HepG2 (cell line): Measurements from ENCODE around the gene SMARCD1. TPM values are rescaled to one million over a fixed set of nuclear protein-coding genes. Genes with fewer than 3 reads are reported as not detected.
A peak's percentile ranks its signal among the peaks of the same experiment; 100 is the strongest.

Source experiments
- ATAC-seq: fragments of 200-7000 bp; cut with Tn5 transposase; 3 replicates; pipeline ENCODE4 v1.9.1; 2020; ENCODE audit warnings: mild to moderate bottlenecking, moderate library complexity
- BruUV-seq: library from RNA; stranded (reverse); fragments of 400-500 nt; replicated peaks from 2 replicates; lab custom pipeline; 2021; lab: Mats Ljungman, UMichigan
- CTCF ChIA-PET: fragments of 300-600 bp; formaldehyde crosslinking; extraction: SDS; loops from one replicate; lab custom pipeline; 2021; ENCODE audit warnings: low total read pairs, inconsistent platforms, low intra/inter-chr PET ratio; lab: Yijun Ruan, JAX
- POLR2A ChIA-PET: fragments of 350-600 bp; sonication (Branson Sonifier 250); formaldehyde crosslinking; loops from one replicate; lab custom pipeline; 2020; ENCODE audit warnings: antibody characterized with exemption, inconsistent platforms; lab: Yijun Ruan, JAX
- DNase-seq: peaks from one replicate; pipeline ENCODE4 v3.0.0-alpha.2; 2015; ENCODE audit warnings: low spot score
- FAIRE-seq: peaks from 3 replicates; lab custom pipeline; 2011; peaks lifted over from hg19 to GRCh38; lab: Jason Lieb, UNC
- H2AFZ ChIP-seq: one replicate; pipeline ENCODE4 v1.6.1; 2011; ENCODE audit warnings: low read length, inconsistent platforms
- H3K27ac ChIP-seq: fragments of 300-600 bp; 3 replicates; pipeline ENCODE4 v1.8.0; 2011; ENCODE audit warnings: mixed run types, mild to moderate bottlenecking, mixed read lengths, low read length, inconsistent platforms; ENCODE audit not compliant: insufficient read depth; ENCODE audit errors: extremely low read length
- H3K27me3 ChIP-seq, 2 experiments: fragments of 200-600 bp in 1 of 2; 2 replicates in 1 of 2; 3 replicates in 1 of 2; pipeline versions ENCODE4 v1.6.0 to v1.8.0; 2011; ENCODE audit warnings: low read length in 2 of 2, mild to moderate bottlenecking in 2 of 2, moderate library complexity in 2 of 2, inconsistent platforms in 1 of 2; ENCODE audit not compliant: insufficient read depth in 2 of 2, control insufficient read depth in 1 of 2
- H3K36me3 ChIP-seq, 2 experiments: fragments of 200-600 bp in 1 of 2; replicated peaks in 1 of 2; 2 replicates in 1 of 2; 3 replicates in 1 of 2; pipeline versions ENCODE4 v1.5.1 to v1.8.0; 2011; ENCODE audit warnings: low read length in 2 of 2, inconsistent platforms in 1 of 2; ENCODE audit not compliant: insufficient read depth in 2 of 2, control insufficient read depth in 1 of 2
- H3K4me1 ChIP-seq: 2 replicates; pipeline ENCODE4 v1.5.1; 2012; ENCODE audit warnings: low read length, inconsistent platforms; ENCODE audit not compliant: insufficient read depth
- H3K4me2 ChIP-seq: 2 replicates; pipeline ENCODE4 v1.6.0; 2011; ENCODE audit warnings: low read depth, low read length, inconsistent platforms
- H3K4me3 ChIP-seq, 3 experiments: fragments of 200-600 bp in 1 of 3; sonication (generic), shearing (Covaris generic) in 1 of 3; replicated peaks in 1 of 3; 2 replicates each; pipeline ENCODE4 v1.5.1; 2011 to 2016; ENCODE audit warnings: low read length in 3 of 3, inconsistent platforms in 2 of 3, low read depth in 2 of 3, mild to moderate bottlenecking in 2 of 3, control low read depth in 1 of 3, mixed read lengths in 1 of 3; ENCODE audit not compliant: insufficient read depth in 1 of 3
- H3K79me2 ChIP-seq: one replicate; pipeline ENCODE4 v1.6.1; 2011; ENCODE audit warnings: low read length, inconsistent platforms; ENCODE audit not compliant: insufficient read depth
- H3K9ac ChIP-seq: 2 replicates; pipeline ENCODE4 v1.6.0; 2011; ENCODE audit warnings: mild to moderate bottlenecking, low read depth, low read length, inconsistent platforms; ENCODE audit not compliant: insufficient read depth
- H3K9me3 ChIP-seq: 2 replicates; pipeline ENCODE4 v1.5.1; 2012; ENCODE audit warnings: mild to moderate bottlenecking, low read length
- H4K20me1 ChIP-seq: 2 replicates; pipeline ENCODE4 v1.6.0; 2011; ENCODE audit warnings: inconsistent platforms, mild to moderate bottlenecking, low read length, moderate library complexity; ENCODE audit not compliant: insufficient read depth
- ARID2 ChIP-seq: sonication (generic); formaldehyde crosslinking; IDR thresholded peaks from 2 replicates; pipeline ENCODE4 v1.8.1; 2022; ENCODE audit warnings: mild to moderate bottlenecking, missing genetic modification reagents, borderline replicate concordance
- CCDC6 ChIP-seq: sonication (generic); formaldehyde crosslinking; IDR thresholded peaks from 2 replicates; pipeline ENCODE4 v1.8.1; 2022; ENCODE audit warnings: mild to moderate bottlenecking, missing genetic modification reagents, moderate library complexity
- NR2F6 ChIP-seq, 2 experiments: IDR thresholded peaks; 2 replicates each; pipeline ENCODE4 v1.6.1; 2016; ENCODE audit warnings: antibody characterized with exemption in 1 of 2, mild to moderate bottlenecking in 1 of 2
- WGBS: methylation state at CpG from one replicate; pipeline ENCODE4 v1.1.6; 2017; ENCODE audit warnings: low lambda C conversion rate; 5-methylcytosine and 5-hydroxymethylcytosine counted together
- in situ Hi-C: cut with HindIII; loops from 2 replicates; pipeline ENCODE4 v1.10.0; 2017; ENCODE audit warnings: low pct_unique_long_range_greater_than_20kb; ENCODE audit not compliant: extremely low pct_ligation_motif_present
- intact Hi-C: fragments of 100-400 bp; cut with micrococcal nuclease; formaldehyde crosslinking; loops from one replicate; pipeline ENCODE4 v1.10.0; 2022; ENCODE audit not compliant: unreplicated experiment
- polyA plus RNA-seq, 8 experiments: library from polyadenylated mRNA; depleted of rRNA in 3 of 8; stranded (reverse) in 7 of 8; unstranded in 1 of 8; fragments of >200 nt; fragmentation: Illumina TruSeq in 4 of 8; extraction: Trizol in 4 of 8; gene quantifications; 2 replicates each; pipeline versions ENCODE4 v1.2.1 to v1.2.3, GENCODE V29; 2011 to 2016; ENCODE audit warnings: low read depth in 4 of 8, missing spikeins in 1 of 8, mixed read lengths in 1 of 8; ENCODE audit not compliant: insufficient read depth in 1 of 8
- total RNA-seq, 5 experiments: library from RNA; depleted of rRNA; stranded (reverse); fragments of >200 nt; fragmentation: Illumina TruSeq; extraction: Trizol; gene quantifications; 2 replicates each; pipeline ENCODE4 v1.2.3, GENCODE V29; 2016; ENCODE audit warnings: low read depth in 1 of 5
- TF ChIP-seq, protein P1 (sequence below): sonication (generic); formaldehyde crosslinking; IDR thresholded peaks from 2 replicates; pipeline ENCODE4 v1.4.0; 2020; ENCODE audit warnings: missing genetic modification reagents
- TF ChIP-seq, protein P2 (sequence below): conservative IDR thresholded peaks from 2 replicates; pipeline ENCODE4 v1.6.1; 2018; ENCODE audit warnings: missing genetic modification reagents
- TF ChIP-seq, protein P3 (sequence below): sonication (generic); formaldehyde crosslinking; IDR thresholded peaks from 2 replicates; pipeline ENCODE4 v1.4.0; 2020; ENCODE audit warnings: missing genetic modification reagents
- TF ChIP-seq, protein P4 (sequence below): sonication (generic); formaldehyde crosslinking; IDR thresholded peaks from 2 replicates; pipeline ENCODE4 v1.4.0; 2020; ENCODE audit warnings: missing genetic modification reagents, borderline replicate concordance

Gene SMARCD1
- total and polyA plus RNA-seq, 2 of the 13 experiments (the other 11 are each of a cell fraction or from before 2014, with no cell fraction given), result 51.7 to 54.6 TPM

DNA sequence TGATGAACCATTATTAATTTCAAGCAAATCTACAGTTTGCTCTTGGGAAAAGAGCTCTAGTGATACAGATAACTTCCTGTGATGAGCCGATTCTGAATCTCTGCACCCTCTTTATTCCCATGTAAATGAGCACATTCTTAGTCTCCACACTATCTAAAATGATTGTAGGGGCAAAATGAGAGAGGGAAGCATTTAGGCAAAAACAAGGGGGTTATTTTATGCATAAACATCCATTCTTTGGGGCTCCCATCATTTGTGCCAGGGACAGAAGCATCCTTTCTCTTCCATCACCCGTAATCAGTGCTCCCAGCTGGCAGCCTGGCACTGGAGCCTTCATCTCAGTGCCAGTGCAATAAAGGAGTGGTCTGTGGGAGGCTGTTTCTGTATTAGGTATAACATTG lies 17.0 kb downstream of the SMARCD1 start (continued):
- TF ChIP-seq, protein P1, sequence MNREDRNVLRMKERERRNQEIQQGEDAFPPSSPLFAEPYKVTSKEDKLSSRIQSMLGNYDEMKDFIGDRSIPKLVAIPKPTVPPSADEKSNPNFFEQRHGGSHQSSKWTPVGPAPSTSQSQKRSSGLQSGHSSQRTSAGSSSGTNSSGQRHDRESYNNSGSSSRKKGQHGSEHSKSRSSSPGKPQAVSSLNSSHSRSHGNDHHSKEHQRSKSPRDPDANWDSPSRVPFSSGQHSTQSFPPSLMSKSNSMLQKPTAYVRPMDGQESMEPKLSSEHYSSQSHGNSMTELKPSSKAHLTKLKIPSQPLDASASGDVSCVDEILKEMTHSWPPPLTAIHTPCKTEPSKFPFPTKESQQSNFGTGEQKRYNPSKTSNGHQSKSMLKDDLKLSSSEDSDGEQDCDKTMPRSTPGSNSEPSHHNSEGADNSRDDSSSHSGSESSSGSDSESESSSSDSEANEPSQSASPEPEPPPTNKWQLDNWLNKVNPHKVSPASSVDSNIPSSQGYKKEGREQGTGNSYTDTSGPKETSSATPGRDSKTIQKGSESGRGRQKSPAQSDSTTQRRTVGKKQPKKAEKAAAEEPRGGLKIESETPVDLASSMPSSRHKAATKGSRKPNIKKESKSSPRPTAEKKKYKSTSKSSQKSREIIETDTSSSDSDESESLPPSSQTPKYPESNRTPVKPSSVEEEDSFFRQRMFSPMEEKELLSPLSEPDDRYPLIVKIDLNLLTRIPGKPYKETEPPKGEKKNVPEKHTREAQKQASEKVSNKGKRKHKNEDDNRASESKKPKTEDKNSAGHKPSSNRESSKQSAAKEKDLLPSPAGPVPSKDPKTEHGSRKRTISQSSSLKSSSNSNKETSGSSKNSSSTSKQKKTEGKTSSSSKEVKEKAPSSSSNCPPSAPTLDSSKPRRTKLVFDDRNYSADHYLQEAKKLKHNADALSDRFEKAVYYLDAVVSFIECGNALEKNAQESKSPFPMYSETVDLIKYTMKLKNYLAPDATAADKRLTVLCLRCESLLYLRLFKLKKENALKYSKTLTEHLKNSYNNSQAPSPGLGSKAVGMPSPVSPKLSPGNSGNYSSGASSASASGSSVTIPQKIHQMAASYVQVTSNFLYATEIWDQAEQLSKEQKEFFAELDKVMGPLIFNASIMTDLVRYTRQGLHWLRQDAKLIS (CRISPR knock-in tag), result no peak
- TF ChIP-seq, protein P2, sequence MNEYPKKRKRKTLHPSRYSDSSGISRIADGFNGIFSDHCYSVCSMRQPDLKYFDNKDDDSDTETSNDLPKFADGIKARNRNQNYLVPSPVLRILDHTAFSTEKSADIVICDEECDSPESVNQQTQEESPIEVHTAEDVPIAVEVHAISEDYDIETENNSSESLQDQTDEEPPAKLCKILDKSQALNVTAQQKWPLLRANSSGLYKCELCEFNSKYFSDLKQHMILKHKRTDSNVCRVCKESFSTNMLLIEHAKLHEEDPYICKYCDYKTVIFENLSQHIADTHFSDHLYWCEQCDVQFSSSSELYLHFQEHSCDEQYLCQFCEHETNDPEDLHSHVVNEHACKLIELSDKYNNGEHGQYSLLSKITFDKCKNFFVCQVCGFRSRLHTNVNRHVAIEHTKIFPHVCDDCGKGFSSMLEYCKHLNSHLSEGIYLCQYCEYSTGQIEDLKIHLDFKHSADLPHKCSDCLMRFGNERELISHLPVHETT, result no peak
- TF ChIP-seq CCDC6 (CRISPR knock-in tag) (0 out of 2 replicates have a peak, but pooled peaks have one; percentile 16), ARID2 (no peak)

DNA sequence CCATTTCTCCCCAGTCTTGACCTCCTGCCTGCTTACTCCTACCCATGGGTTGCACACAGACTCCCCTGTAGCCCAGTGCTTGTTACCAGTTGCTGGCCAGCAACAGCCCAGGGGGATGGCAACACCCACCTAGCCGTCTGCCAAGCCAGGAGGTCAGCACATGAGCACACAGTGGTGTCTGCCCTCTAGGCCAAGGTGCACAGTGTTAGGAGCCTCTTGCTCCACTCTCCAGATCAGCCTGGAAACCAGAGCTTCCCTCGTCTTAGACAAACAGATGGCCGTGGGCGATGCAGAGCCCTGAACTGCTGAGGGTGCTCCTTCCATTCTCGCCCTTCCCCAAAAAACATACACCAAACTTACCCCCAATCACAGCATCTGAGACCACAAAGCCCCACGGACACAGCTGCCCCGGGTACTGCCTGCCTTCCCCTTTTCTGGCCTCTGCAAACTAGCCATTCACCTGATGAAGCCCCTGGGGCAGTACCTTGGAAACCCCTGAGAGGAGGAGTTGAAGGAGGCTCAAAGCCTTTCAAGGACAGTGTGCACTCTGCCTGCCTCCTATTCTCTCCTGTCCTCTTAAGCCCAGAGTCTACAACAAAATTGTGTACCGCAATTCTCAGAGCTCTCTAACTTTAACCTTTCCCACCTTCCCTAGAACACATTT lies 17.6 kb downstream of the SMARCD1 start:
- DNase-seq (no peak), ATAC-seq (peak; percentile 58), FAIRE-seq (peak; percentile 74)
- 32% methylated on average over 3 of the region's 8 CpGs for WGBS
- Histone ChIP-seq H3K4me2 (peak overlapping the region; percentile 96), H3K79me2 (no peaks in the 10 kb centered on the region), H3K9ac (peak overlapping the region; percentile 72), H2AFZ (no peak overlapping the region), H3K9me3 (no peaks in the 10 kb centered on the region), H3K27me3 (no peaks in the 10 kb centered on the region), H4K20me1 (no peaks in the 10 kb centered on the region), H3K4me1 (peaks cover 58% of the 10 kb centered on the region), H3K36me3 (peaks cover 8 to 27% of the 10 kb centered on the region in 2 experiments), H3K4me3 (peak overlapping the region in 1 of 3 experiments; percentile 13; a peak in 1 of 6 replicates), H3K27ac (peak overlapping the region; percentile 73)
- intact Hi-C loops, result no loop called here
- POLR2A ChIA-PET, result interaction anchor here (1.1 to 4.6 kb wide), 6 partner anchors 8 to 298 kb away, joined by 3 to 93 read pairs (median 18); partner anchors contain the start of genes COX14, LARP4 and SMARCD1
- no TSS peak for BruUV-seq
- in situ Hi-C loops, result no loop called here
- CTCF ChIA-PET, result no interaction called here
- TF ChIP-seq, protein P3, sequence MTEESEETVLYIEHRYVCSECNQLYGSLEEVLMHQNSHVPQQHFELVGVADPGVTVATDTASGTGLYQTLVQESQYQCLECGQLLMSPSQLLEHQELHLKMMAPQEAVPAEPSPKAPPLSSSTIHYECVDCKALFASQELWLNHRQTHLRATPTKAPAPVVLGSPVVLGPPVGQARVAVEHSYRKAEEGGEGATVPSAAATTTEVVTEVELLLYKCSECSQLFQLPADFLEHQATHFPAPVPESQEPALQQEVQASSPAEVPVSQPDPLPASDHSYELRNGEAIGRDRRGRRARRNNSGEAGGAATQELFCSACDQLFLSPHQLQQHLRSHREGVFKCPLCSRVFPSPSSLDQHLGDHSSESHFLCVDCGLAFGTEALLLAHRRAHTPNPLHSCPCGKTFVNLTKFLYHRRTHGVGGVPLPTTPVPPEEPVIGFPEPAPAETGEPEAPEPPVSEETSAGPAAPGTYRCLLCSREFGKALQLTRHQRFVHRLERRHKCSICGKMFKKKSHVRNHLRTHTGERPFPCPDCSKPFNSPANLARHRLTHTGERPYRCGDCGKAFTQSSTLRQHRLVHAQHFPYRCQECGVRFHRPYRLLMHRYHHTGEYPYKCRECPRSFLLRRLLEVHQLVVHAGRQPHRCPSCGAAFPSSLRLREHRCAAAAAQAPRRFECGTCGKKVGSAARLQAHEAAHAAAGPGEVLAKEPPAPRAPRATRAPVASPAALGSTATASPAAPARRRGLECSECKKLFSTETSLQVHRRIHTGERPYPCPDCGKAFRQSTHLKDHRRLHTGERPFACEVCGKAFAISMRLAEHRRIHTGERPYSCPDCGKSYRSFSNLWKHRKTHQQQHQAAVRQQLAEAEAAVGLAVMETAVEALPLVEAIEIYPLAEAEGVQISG (CRISPR knock-in tag), result peak; percentile 74
- TF ChIP-seq, protein P4, sequence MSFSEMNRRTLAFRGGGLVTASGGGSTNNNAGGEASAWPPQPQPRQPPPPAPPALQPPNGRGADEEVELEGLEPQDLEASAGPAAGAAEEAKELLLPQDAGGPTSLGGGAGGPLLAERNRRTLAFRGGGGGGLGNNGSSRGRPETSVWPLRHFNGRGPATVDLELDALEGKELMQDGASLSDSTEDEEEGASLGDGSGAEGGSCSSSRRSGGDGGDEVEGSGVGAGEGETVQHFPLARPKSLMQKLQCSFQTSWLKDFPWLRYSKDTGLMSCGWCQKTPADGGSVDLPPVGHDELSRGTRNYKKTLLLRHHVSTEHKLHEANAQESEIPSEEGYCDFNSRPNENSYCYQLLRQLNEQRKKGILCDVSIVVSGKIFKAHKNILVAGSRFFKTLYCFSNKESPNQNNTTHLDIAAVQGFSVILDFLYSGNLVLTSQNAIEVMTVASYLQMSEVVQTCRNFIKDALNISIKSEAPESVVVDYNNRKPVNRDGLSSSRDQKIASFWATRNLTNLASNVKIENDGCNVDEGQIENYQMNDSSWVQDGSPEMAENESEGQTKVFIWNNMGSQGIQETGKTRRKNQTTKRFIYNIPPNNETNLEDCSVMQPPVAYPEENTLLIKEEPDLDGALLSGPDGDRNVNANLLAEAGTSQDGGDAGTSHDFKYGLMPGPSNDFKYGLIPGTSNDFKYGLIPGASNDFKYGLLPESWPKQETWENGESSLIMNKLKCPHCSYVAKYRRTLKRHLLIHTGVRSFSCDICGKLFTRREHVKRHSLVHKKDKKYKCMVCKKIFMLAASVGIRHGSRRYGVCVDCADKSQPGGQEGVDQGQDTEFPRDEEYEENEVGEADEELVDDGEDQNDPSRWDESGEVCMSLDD, result no peak
- peak; percentile 53; the same call in 1 of the 2 replicates for TF ChIP-seq NR2F6 (IDR thresholded peaks at IDR 0.05)
- TF ChIP-seq NR2F6 (CRISPR knock-in tag; IDR thresholded peaks at IDR 0.05), result peak; percentile 73
- TF ChIP-seq CCDC6 (CRISPR knock-in tag), result peak; percentile 44; the same call in 1 of the 2 replicates
